Peyer's patch (tissue), 4 donors: ENCODE results near the gene MAGI2.

Experiments
- POLR2A ChIP-seq, 2 donors: fragments of 450-650 bp; IDR thresholded peaks; one replicate each; pipeline ENCODE4 v1.5.1; 2017; ENCODE audit warnings: antibody characterized with exemption in 2 of 2, mild to moderate bottlenecking in 2 of 2, moderate library complexity in 2 of 2
- TF ChIP-seq, protein P1 (sequence below), 6 experiments: fragments of 450-650 bp in 4 of 6; fragments of 200-600 bp in 2 of 6; sonication (generic) in 1 of 6; IDR thresholded peaks; one replicate each; pipeline ENCODE4 v1.5.1; 2017 to 2019; ENCODE audit warnings: antibody characterized with exemption in 6 of 6, mild to moderate bottlenecking in 3 of 6, moderate library complexity in 1 of 6

- TF ChIP-seq, protein P1, sequence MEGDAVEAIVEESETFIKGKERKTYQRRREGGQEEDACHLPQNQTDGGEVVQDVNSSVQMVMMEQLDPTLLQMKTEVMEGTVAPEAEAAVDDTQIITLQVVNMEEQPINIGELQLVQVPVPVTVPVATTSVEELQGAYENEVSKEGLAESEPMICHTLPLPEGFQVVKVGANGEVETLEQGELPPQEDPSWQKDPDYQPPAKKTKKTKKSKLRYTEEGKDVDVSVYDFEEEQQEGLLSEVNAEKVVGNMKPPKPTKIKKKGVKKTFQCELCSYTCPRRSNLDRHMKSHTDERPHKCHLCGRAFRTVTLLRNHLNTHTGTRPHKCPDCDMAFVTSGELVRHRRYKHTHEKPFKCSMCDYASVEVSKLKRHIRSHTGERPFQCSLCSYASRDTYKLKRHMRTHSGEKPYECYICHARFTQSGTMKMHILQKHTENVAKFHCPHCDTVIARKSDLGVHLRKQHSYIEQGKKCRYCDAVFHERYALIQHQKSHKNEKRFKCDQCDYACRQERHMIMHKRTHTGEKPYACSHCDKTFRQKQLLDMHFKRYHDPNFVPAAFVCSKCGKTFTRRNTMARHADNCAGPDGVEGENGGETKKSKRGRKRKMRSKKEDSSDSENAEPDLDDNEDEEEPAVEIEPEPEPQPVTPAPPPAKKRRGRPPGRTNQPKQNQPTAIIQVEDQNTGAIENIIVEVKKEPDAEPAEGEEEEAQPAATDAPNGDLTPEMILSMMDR (IDR thresholded peaks at IDR 0.05): no peak
- TF ChIP-seq POLR2A (IDR thresholded peaks at IDR 0.05): no peak
These were observed 750.1 kb downstream of the MAGI2 start for GRCh38 chr7:78703391-78703790.
